HT1080 (cell line): ENCODE data around the gene WDPCP. TPM values are rescaled to one million over a fixed set of nuclear protein-coding genes. Genes with fewer than 3 reads are reported as not detected.
"Not testable (repeated sequence)": the region's sequence is repeated elsewhere in the genome, so short reads cannot be mapped to it uniquely, and the experiment has no call there.

ENCODE experiments used
- DNase-seq: peaks from one replicate; pipeline ENCODE4 v3.0.0-alpha.2; 2015; ENCODE audit warnings: low read depth
- total RNA-seq: library from RNA; depleted of rRNA; stranded (reverse); fragments of >200 nt; shearing (Covaris generic); gene quantifications from 2 replicates; pipeline ENCODE4 v1.2.3, GENCODE V29; 2014

The WDPCP gene
- total RNA-seq, 1 experiment from 2014 or later: 5.8 TPM

GRCh38 chr2:63591566-63592175 lies 3.4 kb upstream of the WDPCP start:
- no peak for DNase-seq

GRCh38 chr2:63590626-63591408 lies 2.5 kb upstream of the WDPCP start:
- DNase-seq: no peak

GRCh38 chr2:63589148-63589958 lies 1.1 kb upstream of the WDPCP start:
- peak; percentile 11 for DNase-seq

GRCh38 chr2:63587814-63588384 lies 378 bp downstream of the WDPCP start:
- DNase-seq: peak; percentile 7

- no peak for DNase-seq
Measured at GRCh38 chr2:63582873-63583272, 5.4 kb downstream of the WDPCP start.

GRCh38 chr2:63581298-63581961 lies 6.8 kb downstream of the WDPCP start:
- peak; percentile 4 for DNase-seq

GRCh38 chr2:63580651-63581297 lies 7.5 kb downstream of the WDPCP start:
- no peak for DNase-seq

GRCh38 chr2:63578767-63579166 lies 9.5 kb downstream of the WDPCP start:
- no peak for DNase-seq

- DNase-seq: no peak
Measured at GRCh38 chr2:63576546-63576945, 11.7 kb downstream of the WDPCP start.

GRCh38 chr2:63573726-63574345 lies 14.4 kb downstream of the WDPCP start:
- DNase-seq: not testable (repeated sequence)

- DNase-seq: not testable (repeated sequence)
Measured at GRCh38 chr2:63573026-63573425, 15.3 kb downstream of the WDPCP start.

- no peak for DNase-seq
Measured at GRCh38 chr2:63572001-63572400, 16.3 kb downstream of the WDPCP start.

GRCh38 chr2:63571291-63571690 lies 17.0 kb downstream of the WDPCP start:
- DNase-seq: no peak

GRCh38 chr2:63569740-63570139 lies 18.5 kb downstream of the WDPCP start:
- DNase-seq: no peak

- DNase-seq: no peak
Measured at GRCh38 chr2:63562751-63563150, 25.5 kb downstream of the WDPCP start.

GRCh38 chr2:63558922-63559321 lies 29.4 kb downstream of the WDPCP start:
- not testable (repeated sequence) for DNase-seq

- DNase-seq: not testable (repeated sequence)
Measured at GRCh38 chr2:63557819-63558218, 30.5 kb downstream of the WDPCP start.

- no peak for DNase-seq
Measured at GRCh38 chr2:63555931-63556330, 32.3 kb downstream of the WDPCP start.

- no peak for DNase-seq
Measured at GRCh38 chr2:63555299-63555698, 33.0 kb downstream of the WDPCP start.

GRCh38 chr2:63553049-63553448 lies 35.2 kb downstream of the WDPCP start:
- no peak for DNase-seq
